GM10847 (cell line): ENCODE results near the gene STEAP2.

ENCODE experiments used
- POLR2A ChIP-seq: IDR thresholded peaks from 2 replicates; pipeline ENCODE4 v1.6.1; 2011; ENCODE audit not compliant: insufficient read length; ENCODE audit errors: extremely low read depth

STEAP2 gene

GRCh38 chr7:90188281-90188680 lies 23.3 kb upstream of the STEAP2 start:
- TF ChIP-seq POLR2A = no peak

- TF ChIP-seq POLR2A = no peak
Measured at GRCh38 chr7:90190995-90191394, 20.5 kb upstream of the STEAP2 start.

- no peak for TF ChIP-seq POLR2A
Measured at GRCh38 chr7:90191648-90192047, 19.9 kb upstream of the STEAP2 start.

GRCh38 chr7:90192876-90193750 lies 18.4 kb upstream of the STEAP2 start:
- no peak for TF ChIP-seq POLR2A

GRCh38 chr7:90194911-90195809 lies 16.4 kb upstream of the STEAP2 start:
- no peak for TF ChIP-seq POLR2A

GRCh38 chr7:90201500-90202195 lies 9.9 kb upstream of the STEAP2 start:
- TF ChIP-seq POLR2A = no peak

- no peak for TF ChIP-seq POLR2A
Measured at GRCh38 chr7:90207956-90208355, 3.6 kb upstream of the STEAP2 start.

- no peak for TF ChIP-seq POLR2A
Measured at GRCh38 chr7:90209776-90210175, 1.8 kb upstream of the STEAP2 start.

- TF ChIP-seq POLR2A = no peak
Measured at GRCh38 chr7:90210475-90210874, 1.1 kb upstream of the STEAP2 start.

GRCh38 chr7:90210981-90211380 lies 559 bp upstream of the STEAP2 start:
- no peak for TF ChIP-seq POLR2A

- TF ChIP-seq POLR2A = no peak
Measured at GRCh38 chr7:90212149-90212495, 582 bp downstream of the STEAP2 start.

- no peak for TF ChIP-seq POLR2A
Measured at GRCh38 chr7:90213521-90213920, 2.0 kb downstream of the STEAP2 start.

- no peak for TF ChIP-seq POLR2A
Measured at GRCh38 chr7:90216080-90216674, 4.6 kb downstream of the STEAP2 start.

- no peak for TF ChIP-seq POLR2A
Measured at GRCh38 chr7:90216771-90217170, 5.2 kb downstream of the STEAP2 start.

- no peak for TF ChIP-seq POLR2A
Measured at GRCh38 chr7:90222390-90222789, 10.8 kb downstream of the STEAP2 start.
